ENCODE measurements around the gene VPS37C. TPM values are rescaled to one million over a fixed set of nuclear protein-coding genes. Genes with fewer than 3 reads are reported as not detected.
"Not testable (repeated sequence)": the region's sequence is repeated elsewhere in the genome, so short reads cannot be mapped to it uniquely, and the experiment has no call there.

VPS37C gene
- 11.3 and 22.9 TPM in 2 replicates for total RNA-seq (2014; rRNA removed; shearing (Covaris generic); ENCODE audit: low replicate concordance)

DNA sequence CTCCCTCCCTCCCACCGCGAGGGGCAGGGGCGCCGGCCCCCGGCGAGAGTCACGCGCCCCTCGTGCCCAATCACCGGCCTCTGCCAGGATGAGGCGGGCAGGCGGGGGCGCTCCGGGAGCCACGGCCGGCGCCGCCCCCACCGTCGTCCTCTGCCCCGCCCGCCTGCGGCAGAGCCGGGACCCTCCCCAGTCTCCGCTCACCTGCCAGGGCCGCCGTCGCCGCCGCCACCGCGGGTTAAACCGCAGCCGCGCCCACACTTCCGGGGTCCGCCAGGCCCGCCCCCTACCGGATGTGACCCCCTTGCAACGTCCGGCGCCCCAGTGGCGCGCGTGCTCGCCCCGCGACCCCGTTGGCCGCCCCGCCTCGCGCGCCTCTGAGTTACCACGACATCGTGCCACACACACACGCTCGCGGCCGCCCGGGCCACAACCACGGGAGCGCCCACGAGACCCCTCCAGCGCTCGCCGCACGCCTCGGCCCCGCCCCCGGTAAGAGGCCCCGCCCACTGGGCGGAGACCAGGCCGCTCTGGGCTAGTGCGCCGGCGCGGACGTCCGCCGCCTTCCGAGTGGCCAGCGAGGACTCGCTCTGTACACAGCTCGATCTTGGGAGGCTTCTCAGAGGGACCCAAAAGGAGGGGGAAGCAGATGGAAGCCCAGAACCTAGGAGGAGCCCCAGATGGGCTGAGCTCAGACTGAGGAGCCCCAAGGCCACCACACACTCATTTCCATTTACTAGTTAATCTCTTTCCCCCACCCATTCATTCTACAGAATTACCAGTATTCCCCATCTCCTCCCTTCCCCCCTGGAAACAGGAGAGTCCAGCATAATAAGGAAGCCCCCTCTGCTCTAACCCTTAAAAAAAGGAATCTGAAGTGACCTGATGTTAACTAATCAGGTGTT, at the start of gene VPS37C:
Gene VPS37C (minus strand): TSS at position 237 of the 902 bp plus-strand sequence. CDS start 22,597 bp downstream, outside the sequence.
- Histone ChIP-seq H3K27me3 (no peaks in the 10 kb centered on the region), H3K36me3 (peaks cover 16% of the 10 kb centered on the region), H3K9me3 (peaks cover 9% of the 10 kb centered on the region), H3K4me3 (peak within 1 kb of the TSS; percentile 62)
- DNase-seq, result peak; percentile 89

GRCh38 chr11:61210629-61211028, 49.4 kb upstream of the VPS37C start:
- not testable (repeated sequence) for H3K9me3 ChIP-seq, DNase-seq, H3K36me3 ChIP-seq, H3K27me3 ChIP-seq, H3K4me3 ChIP-seq

- not testable (repeated sequence) for DNase-seq, H3K27me3 ChIP-seq, H3K9me3 ChIP-seq, H3K4me3 ChIP-seq, H3K36me3 ChIP-seq
Measured at GRCh38 chr11:61207636-61208310, 46.5 kb upstream of the VPS37C start.

- not testable (repeated sequence) for H3K27me3 ChIP-seq, H3K9me3 ChIP-seq, DNase-seq, H3K4me3 ChIP-seq, H3K36me3 ChIP-seq
Measured at GRCh38 chr11:61204502-61205059, 43.4 kb upstream of the VPS37C start.

- not testable (repeated sequence) for H3K36me3 ChIP-seq, DNase-seq, H3K9me3 ChIP-seq, H3K4me3 ChIP-seq, H3K27me3 ChIP-seq
Measured at GRCh38 chr11:61203873-61204272, 42.6 kb upstream of the VPS37C start.

DNA sequence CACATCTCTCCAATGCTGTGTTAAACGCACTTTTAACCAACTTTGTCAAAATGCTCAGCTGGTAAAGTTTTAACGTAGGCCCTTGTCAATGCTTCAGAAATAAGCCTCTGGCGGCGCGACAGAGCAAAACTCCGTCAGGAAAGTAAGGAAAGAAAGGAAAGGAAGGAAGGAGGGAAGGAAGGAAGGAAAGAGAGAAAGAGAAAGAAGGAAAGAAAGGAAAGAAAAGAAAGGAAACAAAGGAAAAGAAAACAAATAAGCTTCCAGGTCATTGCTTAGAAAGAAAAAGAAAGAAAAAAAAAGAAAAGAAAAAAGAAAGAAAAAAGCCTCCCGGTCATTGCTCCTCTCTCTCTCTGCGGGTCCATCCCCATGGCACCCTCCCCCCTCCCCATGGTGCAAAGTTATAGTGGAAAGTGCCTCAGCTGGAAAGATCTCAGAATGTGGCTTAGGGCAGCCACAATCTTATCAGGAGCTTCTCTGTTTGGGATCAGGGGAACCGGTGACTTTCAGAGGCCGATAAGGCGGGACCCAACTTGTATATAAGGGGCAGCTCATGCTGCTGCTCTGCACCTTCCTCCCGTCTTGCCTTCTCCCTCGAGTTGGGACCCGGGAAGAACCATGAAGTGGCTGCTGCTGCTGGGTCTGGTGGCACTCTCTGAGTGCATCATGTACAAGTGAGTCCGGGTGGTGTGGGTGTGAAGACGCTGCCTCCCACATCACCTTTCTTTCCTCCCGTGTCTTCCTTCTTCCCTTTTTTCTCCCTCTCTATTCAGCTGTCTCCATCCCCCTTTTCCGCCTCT, 41.9 kb upstream of the VPS37C start, which contains the start of gene PGA3:
Gene PGA3 (plus strand): TSS at position 566 of the 797 bp plus-strand sequence. CDS start 50 bp downstream, at position 616.
- H3K9me3 ChIP-seq, DNase-seq, H3K27me3 ChIP-seq, H3K4me3 ChIP-seq, H3K36me3 ChIP-seq: not testable (repeated sequence)

- Histone ChIP-seq H3K9me3 (no peaks in the 10 kb centered on the region), H3K36me3 (no peaks in the 10 kb centered on the region), H3K27me3 (no peaks in the 10 kb centered on the region), H3K4me3 (no peak overlapping the region)
- DNase-seq, result no peak
Measured at GRCh38 chr11:61201476-61201875, 40.2 kb upstream of the VPS37C start.

DNA sequence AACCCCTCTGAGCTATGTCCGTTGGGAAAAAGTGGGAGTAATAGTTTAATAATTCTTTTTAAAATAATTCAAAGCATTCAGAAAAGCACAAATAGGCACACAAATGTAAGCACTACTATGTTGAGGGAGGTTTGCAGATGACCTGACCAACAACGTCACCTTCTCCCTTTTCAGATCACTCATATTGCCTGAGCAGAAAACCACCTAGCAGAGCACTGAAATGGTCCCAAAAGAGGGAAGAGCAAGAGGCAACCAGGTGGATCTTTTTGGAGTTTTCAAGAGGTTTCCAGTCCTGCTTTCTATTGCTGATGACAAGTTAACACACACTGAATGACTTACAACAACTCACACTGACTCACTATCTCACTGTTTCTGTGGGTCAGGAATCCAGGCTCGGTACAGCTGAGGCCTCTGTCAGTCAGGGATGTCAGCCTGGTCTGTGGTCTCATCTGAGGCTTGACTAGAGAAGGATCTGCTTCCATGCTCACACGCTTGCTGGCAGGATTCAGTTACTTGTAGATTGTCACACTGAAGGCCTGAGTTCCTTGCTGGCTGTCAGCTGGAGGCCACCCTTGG, 37.8 kb upstream of the VPS37C start:
- H3K9me3 ChIP-seq, result no peaks in the 10 kb centered on the region
- no peaks in the 10 kb centered on the region for H3K36me3 ChIP-seq
- no peaks in the 10 kb centered on the region for H3K27me3 ChIP-seq
- no peak for DNase-seq
- no peak overlapping the region for H3K4me3 ChIP-seq

- no peaks in the 10 kb centered on the region for H3K36me3 ChIP-seq
Measured at GRCh38 chr11:61198361-61198760, 37.1 kb upstream of the VPS37C start.

DNA sequence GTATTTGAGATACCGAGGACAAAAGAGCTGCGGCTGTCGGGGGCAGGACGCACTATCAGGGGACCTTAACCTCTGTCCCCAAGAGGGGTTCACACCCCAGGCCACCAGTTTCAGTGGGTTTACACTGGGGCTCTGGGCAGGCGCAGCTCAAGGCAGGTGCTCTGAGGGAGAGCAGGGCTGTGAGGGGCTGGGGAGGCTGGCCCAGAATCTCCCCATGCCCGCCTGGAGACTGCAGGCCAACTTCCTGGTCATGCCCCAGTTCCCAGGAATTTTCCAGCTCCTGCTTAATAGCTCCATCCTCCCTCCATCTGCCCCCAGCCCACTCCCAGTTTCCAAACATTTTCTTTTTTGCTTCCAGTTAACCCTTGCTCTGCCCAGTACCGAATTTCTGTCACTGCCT, 34.5 kb upstream of the VPS37C start:
- H3K9me3 ChIP-seq, result no peaks in the 10 kb centered on the region
- H3K36me3 ChIP-seq, result no peaks in the 10 kb centered on the region
- H3K27me3 ChIP-seq, result no peaks in the 10 kb centered on the region
- H3K4me3 ChIP-seq, result no peak overlapping the region
- DNase-seq, result no peak

More at GRCh38 chr11:61198361-61198760, 37.1 kb upstream of the VPS37C start:
- no peak for DNase-seq
- H3K4me3 ChIP-seq, result no peak overlapping the region
- H3K27me3 ChIP-seq, result no peaks in the 10 kb centered on the region
- no peaks in the 10 kb centered on the region for H3K9me3 ChIP-seq

GRCh38 chr11:61194981-61195695, 33.9 kb upstream of the VPS37C start:
- H3K4me3 ChIP-seq, result no peak overlapping the region
- no peak for DNase-seq
- no peaks in the 10 kb centered on the region for H3K27me3 ChIP-seq
- no peaks in the 10 kb centered on the region for H3K36me3 ChIP-seq
- H3K9me3 ChIP-seq, result no peaks in the 10 kb centered on the region

DNA sequence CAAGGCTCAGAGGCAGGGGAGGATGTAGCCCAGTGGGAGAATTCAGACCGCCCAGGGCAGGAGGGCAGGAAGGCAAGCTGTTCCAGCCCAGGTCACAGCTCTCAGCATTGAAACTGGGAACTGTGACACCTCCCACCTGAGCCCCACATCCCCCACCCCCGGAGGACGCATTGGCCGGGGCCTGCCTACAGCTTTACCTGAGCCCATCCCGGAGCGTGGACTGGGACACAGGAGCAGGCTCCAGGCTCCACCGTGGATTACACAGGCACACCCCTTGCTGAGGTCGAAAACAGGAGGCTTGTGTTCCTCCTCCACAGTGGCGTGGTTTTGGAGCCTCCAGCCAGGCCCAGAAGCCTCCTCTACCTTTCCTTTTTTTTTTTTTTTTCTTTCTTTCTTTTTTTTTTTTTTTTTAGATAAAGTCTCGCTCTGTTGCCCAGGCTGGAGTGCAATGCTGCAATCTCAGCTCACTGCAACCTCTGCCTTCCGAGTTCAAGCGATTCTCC, 33.0 kb upstream of the VPS37C start:
- H3K9me3 ChIP-seq, result no peaks in the 10 kb centered on the region
- DNase-seq, result no peak
- no peak overlapping the region for H3K4me3 ChIP-seq
- H3K36me3 ChIP-seq, result no peaks in the 10 kb centered on the region
- no peaks in the 10 kb centered on the region for H3K27me3 ChIP-seq

GRCh38 chr11:61193596-61193995, 32.4 kb upstream of the VPS37C start:
- H3K27me3 ChIP-seq, result no peaks in the 10 kb centered on the region
- H3K4me3 ChIP-seq, result no peak overlapping the region
- H3K36me3 ChIP-seq, result no peaks in the 10 kb centered on the region
- no peaks in the 10 kb centered on the region for H3K9me3 ChIP-seq
- no peak for DNase-seq

DNA sequence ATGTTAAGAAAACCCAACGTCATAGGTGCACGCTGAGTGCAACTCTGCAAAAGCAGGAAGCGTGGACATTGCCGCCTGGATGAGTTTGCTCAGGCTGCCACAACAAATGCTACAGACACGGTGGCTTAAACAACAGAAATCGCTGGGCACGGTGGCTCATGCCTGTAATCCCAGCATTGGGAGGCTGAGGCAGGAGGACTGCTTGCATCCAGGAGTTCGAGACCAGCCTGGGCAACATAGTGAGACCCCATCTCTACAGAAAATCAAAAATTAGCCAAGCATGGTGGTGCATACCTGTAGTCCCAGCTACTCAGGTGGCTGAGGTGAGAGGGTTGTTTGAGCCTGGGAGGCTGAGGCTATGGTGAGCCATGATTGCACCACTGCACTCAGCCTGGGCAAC, 28.7 kb upstream of the VPS37C start:
- H3K4me3 ChIP-seq, result no peak overlapping the region
- no peaks in the 10 kb centered on the region for H3K27me3 ChIP-seq
- no peaks in the 10 kb centered on the region for H3K36me3 ChIP-seq
- no peaks in the 10 kb centered on the region for H3K9me3 ChIP-seq
- no peak for DNase-seq

GRCh38 chr11:61187505-61188130, 26.4 kb upstream of the VPS37C start:
- H3K9me3 ChIP-seq, result no peaks in the 10 kb centered on the region
- H3K4me3 ChIP-seq, result no peak overlapping the region
- no peaks in the 10 kb centered on the region for H3K27me3 ChIP-seq
- no peaks in the 10 kb centered on the region for H3K36me3 ChIP-seq
- DNase-seq, result peak; percentile 59

Data from MG63 (cell line).